HepG2 (cell line): ENCODE data around the gene DGCR6L. TPM values are rescaled to one million over a fixed set of nuclear protein-coding genes. Genes with fewer than 3 reads are reported as not detected.

ENCODE experiments used
- FOXC1 ChIP-seq: sonication (generic); formaldehyde crosslinking; IDR thresholded peaks from 2 replicates; pipeline ENCODE4 v1.8.0; 2022; ENCODE audit warnings: mild to moderate bottlenecking, missing genetic modification reagents, borderline replicate concordance
- HNRNPK ChIP-seq: fragments of 200-400 bp; formaldehyde crosslinking; IDR thresholded peaks from 2 replicates; pipeline ENCODE4 v1.6.1; 2018; ENCODE audit warnings: low read length, low read depth, moderate library complexity, mild to moderate bottlenecking; ENCODE audit not compliant: poor library complexity, severe bottlenecking
- ISX ChIP-seq: sonication (generic); formaldehyde crosslinking; conservative IDR thresholded peaks from 2 replicates; pipeline ENCODE4 v1.5.0; 2020; ENCODE audit warnings: missing genetic modification reagents
- JUNB ChIP-seq: sonication (generic); formaldehyde crosslinking; IDR thresholded peaks from 2 replicates; pipeline ENCODE4 v1.8.0; 2022; ENCODE audit warnings: missing genetic modification reagents, mild to moderate bottlenecking, borderline replicate concordance
- MED8 ChIP-seq: sonication (generic); formaldehyde crosslinking; IDR thresholded peaks from 2 replicates; pipeline ENCODE4 v1.8.1; 2023; ENCODE audit warnings: mild to moderate bottlenecking, missing genetic modification reagents; ENCODE audit not compliant: insufficient replicate concordance
- MIXL1 ChIP-seq: IDR thresholded peaks from 2 replicates; pipeline ENCODE4 v1.6.1; 2016
- SMC3 ChIP-seq: IDR thresholded peaks from 2 replicates; pipeline ENCODE4 v1.6.1; 2011; ENCODE audit warnings: low read length, improper control_type of control experiment
- TP53 ChIP-seq: sonication (generic); formaldehyde crosslinking; conservative IDR thresholded peaks from 2 replicates; pipeline ENCODE4 v1.4.0; 2020; ENCODE audit warnings: missing genetic modification reagents
- ZBTB42 ChIP-seq: sonication (generic); formaldehyde crosslinking; IDR thresholded peaks from 2 replicates; pipeline ENCODE4 v1.5.0; 2020; ENCODE audit warnings: mild to moderate bottlenecking, missing genetic modification reagents
- ZNF24 ChIP-seq: fragments of 450-650 bp; IDR thresholded peaks from 2 replicates; pipeline ENCODE4 v1.6.1; 2017; ENCODE audit warnings: antibody characterized with exemption, mild to moderate bottlenecking
- ZNF354B ChIP-seq: sonication (generic); formaldehyde crosslinking; IDR thresholded peaks from 2 replicates; pipeline ENCODE4 v1.8.0; 2022; ENCODE audit warnings: mild to moderate bottlenecking, missing genetic modification reagents
- ZNF841 ChIP-seq: sonication (generic); formaldehyde crosslinking; IDR thresholded peaks from 2 replicates; pipeline ENCODE4 v1.8.1; 2023; ENCODE audit warnings: missing genetic modification reagents, borderline replicate concordance
- polyA plus RNA-seq, 8 experiments: library from polyadenylated mRNA; depleted of rRNA in 3 of 8; stranded (reverse) in 7 of 8; unstranded in 1 of 8; fragments of >200 nt; fragmentation: Illumina TruSeq in 4 of 8; extraction: Trizol in 4 of 8; gene quantifications; 2 replicates each; pipeline versions ENCODE4 v1.2.1 to v1.2.3, GENCODE V29; 2011 to 2016; ENCODE audit warnings: low read depth in 4 of 8, missing spikeins in 1 of 8, mixed read lengths in 1 of 8; ENCODE audit not compliant: insufficient read depth in 1 of 8
- total RNA-seq, 5 experiments: library from RNA; depleted of rRNA; stranded (reverse); fragments of >200 nt; fragmentation: Illumina TruSeq; extraction: Trizol; gene quantifications; 2 replicates each; pipeline ENCODE4 v1.2.3, GENCODE V29; 2016; ENCODE audit warnings: low read depth in 1 of 5
- TF ChIP-seq, protein P1 (sequence below): sonication (generic); formaldehyde crosslinking; IDR thresholded peaks from 2 replicates; pipeline ENCODE4 v1.4.0; 2020; ENCODE audit warnings: mild to moderate bottlenecking, missing genetic modification reagents
- TF ChIP-seq, protein P2 (sequence below): IDR thresholded peaks from 2 replicates; pipeline ENCODE4 v1.6.1; 2016
- TF ChIP-seq, protein P3 (sequence below): IDR thresholded peaks from 2 replicates; pipeline ENCODE4 v1.4.0; 2020; ENCODE audit warnings: mild to moderate bottlenecking, missing genetic modification reagents
- TF ChIP-seq, protein P4 (sequence below): sonication (generic); formaldehyde crosslinking; IDR thresholded peaks from 2 replicates; pipeline ENCODE4 v1.8.0; 2022; ENCODE audit warnings: low read depth, missing genetic modification reagents
- TF ChIP-seq, protein P5 (sequence below): sonication (generic); formaldehyde crosslinking; IDR thresholded peaks from 2 replicates; pipeline ENCODE4 v1.4.0; 2020; ENCODE audit warnings: missing genetic modification reagents

The DGCR6L gene
- total and polyA plus RNA-seq, 2 of the 13 experiments (the other 11 are each of a cell fraction or from before 2014, with no cell fraction given) = 17.5 to 35.3 TPM

DNA sequence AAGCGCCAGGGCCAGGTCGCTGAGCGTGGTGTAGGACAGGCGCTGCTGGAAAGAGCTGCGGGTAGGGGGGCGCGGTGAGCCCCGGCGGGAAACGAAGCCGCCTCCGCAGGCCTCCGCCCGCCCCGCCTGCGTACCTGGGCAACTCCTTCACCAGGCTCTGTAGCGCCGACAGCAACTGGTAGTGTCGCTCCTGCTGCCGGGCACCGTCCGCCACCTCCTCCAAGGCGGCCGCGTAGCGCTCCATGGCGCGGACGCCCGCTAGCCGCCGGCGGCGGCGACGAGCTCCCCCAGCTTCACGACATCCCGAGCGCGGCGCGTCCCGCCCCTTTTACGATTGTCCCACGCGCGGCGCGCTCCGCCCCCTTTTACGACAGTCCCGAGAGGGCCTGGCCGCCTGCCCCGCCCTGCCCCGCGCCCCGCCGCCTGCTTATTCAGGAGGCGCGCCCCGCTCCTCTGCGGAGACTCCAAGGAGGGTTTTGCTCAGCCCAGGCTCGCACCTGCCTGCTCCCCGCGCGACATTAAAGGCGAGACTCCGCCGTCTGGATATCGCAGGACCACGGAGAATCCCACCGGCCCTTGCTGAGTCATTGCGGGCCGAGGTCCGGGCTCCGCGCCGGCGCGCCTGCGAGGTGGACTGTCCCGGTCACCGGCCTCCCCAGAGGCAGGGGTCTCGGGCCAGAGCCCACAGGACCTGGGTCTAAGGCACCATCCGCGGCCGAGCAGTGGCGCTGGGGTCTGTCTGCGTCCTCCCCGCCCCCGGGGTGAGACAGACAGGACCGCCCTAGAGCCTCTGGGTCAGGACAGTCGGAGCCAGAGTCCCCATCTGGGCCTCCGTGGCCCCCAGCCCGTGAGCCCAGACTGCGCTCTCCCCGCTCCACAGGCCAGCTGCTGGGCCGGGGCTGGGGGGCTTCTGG, at the start of gene DGCR6L (continued):
- TF ChIP-seq ZBTB42 (CRISPR knock-in tag) = no peak
- TF ChIP-seq SMC3 = no peak
- TF ChIP-seq ZNF354B = no peak
- TF ChIP-seq, protein P1, sequence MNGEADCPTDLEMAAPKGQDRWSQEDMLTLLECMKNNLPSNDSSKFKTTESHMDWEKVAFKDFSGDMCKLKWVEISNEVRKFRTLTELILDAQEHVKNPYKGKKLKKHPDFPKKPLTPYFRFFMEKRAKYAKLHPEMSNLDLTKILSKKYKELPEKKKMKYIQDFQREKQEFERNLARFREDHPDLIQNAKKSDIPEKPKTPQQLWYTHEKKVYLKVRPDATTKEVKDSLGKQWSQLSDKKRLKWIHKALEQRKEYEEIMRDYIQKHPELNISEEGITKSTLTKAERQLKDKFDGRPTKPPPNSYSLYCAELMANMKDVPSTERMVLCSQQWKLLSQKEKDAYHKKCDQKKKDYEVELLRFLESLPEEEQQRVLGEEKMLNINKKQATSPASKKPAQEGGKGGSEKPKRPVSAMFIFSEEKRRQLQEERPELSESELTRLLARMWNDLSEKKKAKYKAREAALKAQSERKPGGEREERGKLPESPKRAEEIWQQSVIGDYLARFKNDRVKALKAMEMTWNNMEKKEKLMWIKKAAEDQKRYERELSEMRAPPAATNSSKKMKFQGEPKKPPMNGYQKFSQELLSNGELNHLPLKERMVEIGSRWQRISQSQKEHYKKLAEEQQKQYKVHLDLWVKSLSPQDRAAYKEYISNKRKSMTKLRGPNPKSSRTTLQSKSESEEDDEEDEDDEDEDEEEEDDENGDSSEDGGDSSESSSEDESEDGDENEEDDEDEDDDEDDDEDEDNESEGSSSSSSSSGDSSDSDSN (CRISPR knock-in tag) = peak; percentile 27; the same call in 1 of the 2 replicates
- TF ChIP-seq, protein P2, sequence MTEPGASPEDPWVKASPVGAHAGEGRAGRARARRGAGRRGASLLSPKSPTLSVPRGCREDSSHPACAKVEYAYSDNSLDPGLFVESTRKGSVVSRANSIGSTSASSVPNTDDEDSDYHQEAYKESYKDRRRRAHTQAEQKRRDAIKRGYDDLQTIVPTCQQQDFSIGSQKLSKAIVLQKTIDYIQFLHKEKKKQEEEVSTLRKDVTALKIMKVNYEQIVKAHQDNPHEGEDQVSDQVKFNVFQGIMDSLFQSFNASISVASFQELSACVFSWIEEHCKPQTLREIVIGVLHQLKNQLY (CRISPR knock-in tag) = no peak
- TF ChIP-seq ZNF24 = no peak
- no peak for TF ChIP-seq ISX (CRISPR knock-in tag)
- TF ChIP-seq, protein P3, sequence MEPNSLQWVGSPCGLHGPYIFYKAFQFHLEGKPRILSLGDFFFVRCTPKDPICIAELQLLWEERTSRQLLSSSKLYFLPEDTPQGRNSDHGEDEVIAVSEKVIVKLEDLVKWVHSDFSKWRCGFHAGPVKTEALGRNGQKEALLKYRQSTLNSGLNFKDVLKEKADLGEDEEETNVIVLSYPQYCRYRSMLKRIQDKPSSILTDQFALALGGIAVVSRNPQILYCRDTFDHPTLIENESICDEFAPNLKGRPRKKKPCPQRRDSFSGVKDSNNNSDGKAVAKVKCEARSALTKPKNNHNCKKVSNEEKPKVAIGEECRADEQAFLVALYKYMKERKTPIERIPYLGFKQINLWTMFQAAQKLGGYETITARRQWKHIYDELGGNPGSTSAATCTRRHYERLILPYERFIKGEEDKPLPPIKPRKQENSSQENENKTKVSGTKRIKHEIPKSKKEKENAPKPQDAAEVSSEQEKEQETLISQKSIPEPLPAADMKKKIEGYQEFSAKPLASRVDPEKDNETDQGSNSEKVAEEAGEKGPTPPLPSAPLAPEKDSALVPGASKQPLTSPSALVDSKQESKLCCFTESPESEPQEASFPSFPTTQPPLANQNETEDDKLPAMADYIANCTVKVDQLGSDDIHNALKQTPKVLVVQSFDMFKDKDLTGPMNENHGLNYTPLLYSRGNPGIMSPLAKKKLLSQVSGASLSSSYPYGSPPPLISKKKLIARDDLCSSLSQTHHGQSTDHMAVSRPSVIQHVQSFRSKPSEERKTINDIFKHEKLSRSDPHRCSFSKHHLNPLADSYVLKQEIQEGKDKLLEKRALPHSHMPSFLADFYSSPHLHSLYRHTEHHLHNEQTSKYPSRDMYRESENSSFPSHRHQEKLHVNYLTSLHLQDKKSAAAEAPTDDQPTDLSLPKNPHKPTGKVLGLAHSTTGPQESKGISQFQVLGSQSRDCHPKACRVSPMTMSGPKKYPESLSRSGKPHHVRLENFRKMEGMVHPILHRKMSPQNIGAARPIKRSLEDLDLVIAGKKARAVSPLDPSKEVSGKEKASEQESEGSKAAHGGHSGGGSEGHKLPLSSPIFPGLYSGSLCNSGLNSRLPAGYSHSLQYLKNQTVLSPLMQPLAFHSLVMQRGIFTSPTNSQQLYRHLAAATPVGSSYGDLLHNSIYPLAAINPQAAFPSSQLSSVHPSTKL (CRISPR knock-in tag) = peak; percentile 31; the same call in 1 of the 2 replicates
- TF ChIP-seq, protein P4, sequence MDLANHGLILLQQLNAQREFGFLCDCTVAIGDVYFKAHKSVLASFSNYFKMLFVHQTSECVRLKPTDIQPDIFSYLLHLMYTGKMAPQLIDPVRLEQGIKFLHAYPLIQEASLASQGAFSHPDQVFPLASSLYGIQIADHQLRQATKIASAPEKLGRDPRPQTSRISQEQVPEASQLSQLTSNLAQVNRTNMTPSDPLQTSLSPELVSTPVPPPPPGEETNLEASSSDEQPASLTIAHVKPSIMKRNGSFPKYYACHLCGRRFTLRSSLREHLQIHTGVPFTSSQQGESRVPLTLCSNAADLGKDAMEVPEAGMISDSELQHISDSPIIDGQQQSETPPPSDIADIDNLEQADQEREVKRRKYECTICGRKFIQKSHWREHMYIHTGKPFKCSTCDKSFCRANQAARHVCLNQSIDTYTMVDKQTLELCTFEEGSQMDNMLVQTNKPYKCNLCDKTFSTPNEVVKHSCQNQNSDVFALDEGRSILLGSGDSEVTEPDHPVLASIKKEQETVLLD = peak; percentile 48; the same call in 1 of the 2 replicates
- no peak for TF ChIP-seq JUNB
- TF ChIP-seq TP53 (CRISPR knock-in tag) = no peak
- no peak; the same call in 1 of the 2 replicates for TF ChIP-seq FOXC1 (CRISPR knock-in tag)
- no peak for TF ChIP-seq ZNF841 (CRISPR knock-in tag)
- TF ChIP-seq MIXL1 (CRISPR knock-in tag) = no peak
- TF ChIP-seq HNRNPK = no peak
- TF ChIP-seq MED8 (CRISPR knock-in tag) = peak; percentile 63
- TF ChIP-seq, protein P5, sequence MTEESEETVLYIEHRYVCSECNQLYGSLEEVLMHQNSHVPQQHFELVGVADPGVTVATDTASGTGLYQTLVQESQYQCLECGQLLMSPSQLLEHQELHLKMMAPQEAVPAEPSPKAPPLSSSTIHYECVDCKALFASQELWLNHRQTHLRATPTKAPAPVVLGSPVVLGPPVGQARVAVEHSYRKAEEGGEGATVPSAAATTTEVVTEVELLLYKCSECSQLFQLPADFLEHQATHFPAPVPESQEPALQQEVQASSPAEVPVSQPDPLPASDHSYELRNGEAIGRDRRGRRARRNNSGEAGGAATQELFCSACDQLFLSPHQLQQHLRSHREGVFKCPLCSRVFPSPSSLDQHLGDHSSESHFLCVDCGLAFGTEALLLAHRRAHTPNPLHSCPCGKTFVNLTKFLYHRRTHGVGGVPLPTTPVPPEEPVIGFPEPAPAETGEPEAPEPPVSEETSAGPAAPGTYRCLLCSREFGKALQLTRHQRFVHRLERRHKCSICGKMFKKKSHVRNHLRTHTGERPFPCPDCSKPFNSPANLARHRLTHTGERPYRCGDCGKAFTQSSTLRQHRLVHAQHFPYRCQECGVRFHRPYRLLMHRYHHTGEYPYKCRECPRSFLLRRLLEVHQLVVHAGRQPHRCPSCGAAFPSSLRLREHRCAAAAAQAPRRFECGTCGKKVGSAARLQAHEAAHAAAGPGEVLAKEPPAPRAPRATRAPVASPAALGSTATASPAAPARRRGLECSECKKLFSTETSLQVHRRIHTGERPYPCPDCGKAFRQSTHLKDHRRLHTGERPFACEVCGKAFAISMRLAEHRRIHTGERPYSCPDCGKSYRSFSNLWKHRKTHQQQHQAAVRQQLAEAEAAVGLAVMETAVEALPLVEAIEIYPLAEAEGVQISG = peak; percentile 53
